ENCODE results near the gene B3GAT2.

The B3GAT2 gene

DNA sequence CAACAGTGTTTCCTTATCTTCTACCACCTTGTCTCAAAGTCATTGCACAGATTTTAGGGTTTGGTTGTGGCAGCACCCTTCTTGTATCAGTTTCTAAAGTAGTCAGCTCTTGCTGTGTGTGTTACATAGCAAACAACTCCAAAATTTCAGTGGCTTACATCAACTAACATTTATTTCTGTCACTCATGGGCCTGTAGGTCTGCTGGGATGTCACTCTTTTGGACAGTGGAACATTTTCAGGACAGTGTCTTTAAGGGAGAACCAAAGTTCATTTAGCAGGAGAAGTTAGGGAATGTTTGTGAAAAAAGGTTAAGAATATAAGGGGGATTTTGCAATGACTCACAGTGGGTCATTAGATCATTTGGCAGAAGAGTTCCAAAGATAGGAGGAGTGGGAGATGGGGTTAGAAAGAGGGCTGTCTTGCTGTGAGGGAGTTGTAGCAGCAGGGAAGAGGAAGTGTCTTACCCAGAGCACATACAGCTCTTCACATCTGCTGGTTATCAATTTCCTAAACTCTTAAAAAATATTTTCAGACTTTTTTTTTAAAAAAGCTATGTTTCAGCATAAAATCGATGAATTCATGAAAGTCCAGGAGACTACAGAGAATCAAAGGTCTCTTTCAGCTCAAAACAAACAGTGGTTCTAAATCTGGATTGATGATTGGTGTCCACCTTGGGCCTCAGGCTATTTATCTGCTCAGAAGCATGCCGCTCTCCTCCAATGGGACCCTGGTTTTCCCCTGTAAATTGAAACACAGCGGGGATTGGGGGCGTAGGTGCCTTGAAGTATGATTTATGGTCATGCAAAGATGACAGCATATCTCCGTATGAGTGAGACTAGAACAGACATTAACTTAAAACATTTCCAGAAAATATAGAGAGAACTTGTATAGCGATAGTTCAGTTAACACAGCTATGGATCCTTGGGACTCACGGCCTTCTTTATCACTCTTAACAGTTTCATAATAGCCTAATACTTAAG is 117.3 kb downstream of the B3GAT2 start:
- no peak for DNase-seq

GRCh38 chr6:70838907-70839285 is 118.0 kb downstream of the B3GAT2 start:
- no peak for DNase-seq

DNA sequence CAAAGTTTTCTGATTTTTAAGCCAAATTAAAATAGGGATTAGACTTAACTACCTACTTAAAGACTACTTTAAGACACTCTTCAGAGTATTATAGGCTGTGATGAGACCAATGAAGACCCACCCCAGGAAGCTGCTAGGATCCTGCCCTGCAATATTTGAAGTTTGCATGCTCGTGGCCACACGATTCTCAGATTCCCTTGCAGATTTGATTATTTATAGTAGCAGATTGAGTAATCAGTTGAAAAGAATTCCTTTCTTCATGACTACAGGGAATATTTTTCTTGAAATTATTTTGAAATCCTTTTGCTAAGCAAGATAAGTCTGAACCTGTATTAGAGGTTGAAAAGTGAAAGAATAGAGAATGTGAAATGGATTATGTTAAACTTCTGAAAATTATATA is 122.3 kb downstream of the B3GAT2 start:
- DNase-seq, result no peak

GRCh38 chr6:70831427-70831826 is 125.4 kb downstream of the B3GAT2 start:
- DNase-seq, result no peak

- DNase-seq, result no peak
Measured at GRCh38 chr6:70823651-70824050, 133.2 kb downstream of the B3GAT2 start.

- DNase-seq, result no peak
Measured at GRCh38 chr6:70821751-70822150, 135.1 kb downstream of the B3GAT2 start.

DNA sequence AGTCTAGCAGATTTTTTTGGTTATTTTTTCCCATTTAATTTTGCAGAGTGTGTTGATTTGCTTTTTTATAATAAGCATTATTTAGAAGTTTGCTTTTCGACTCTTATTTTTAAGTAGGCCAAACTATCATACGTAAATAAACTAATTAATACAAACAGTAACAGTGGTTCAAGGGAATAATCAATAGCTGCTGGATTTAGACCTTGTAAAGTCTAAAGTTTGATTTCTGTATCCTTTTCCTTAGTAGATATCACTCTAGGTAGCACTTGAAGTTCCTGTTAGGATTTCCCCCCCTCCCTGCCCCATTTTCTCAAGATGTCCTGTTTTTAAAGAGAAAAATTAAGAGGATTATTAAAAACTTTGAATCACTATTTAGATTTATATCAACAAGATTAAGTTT is 136.1 kb downstream of the B3GAT2 start:
- no peak for DNase-seq

DNA sequence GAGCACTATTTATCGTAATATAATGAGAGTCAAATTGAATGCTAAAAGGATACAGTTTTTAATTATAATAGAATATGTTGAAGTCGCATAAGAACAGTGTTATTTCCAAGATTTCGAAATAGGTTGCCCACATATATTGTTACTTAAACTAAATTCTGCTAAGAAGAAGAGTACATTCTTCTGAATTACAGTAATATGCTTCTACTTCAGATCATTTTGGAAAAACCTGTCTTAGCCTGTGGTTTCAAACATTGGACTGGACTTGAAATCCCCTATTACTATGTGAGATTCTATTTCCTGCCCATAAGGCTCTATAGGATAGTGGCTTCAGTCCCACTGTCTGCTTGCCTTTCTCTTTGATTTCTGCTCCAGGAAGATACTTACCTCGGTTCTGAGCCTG is 137.2 kb downstream of the B3GAT2 start:
- DNase-seq, result no peak

DNA sequence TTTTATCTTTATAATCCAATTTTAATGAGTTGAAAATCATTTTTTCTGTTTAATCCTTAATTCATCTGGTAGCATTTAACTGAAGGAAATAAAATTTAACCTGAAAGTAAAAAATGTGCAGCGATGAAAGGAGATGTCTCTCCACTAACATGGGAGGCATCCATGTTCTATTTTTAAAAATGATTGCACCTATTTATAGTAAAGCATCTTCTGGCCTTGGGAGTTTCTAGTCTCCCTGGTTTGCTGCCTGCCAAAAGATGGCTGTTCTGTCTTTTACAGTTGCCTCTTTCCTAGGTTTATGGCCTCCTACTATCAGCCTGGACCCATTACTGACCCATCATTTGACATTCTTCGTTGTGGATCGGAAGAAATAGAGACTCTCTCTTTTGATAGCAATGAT is 143.0 kb downstream of the B3GAT2 start:
- DNase-seq, result no peak

- no peak for DNase-seq
Measured at GRCh38 chr6:70811788-70812187, 145.1 kb downstream of the B3GAT2 start.
